Measurements from ENCODE around the gene GRM4. TPM values are rescaled to one million over a fixed set of nuclear protein-coding genes. Genes with fewer than 3 reads are reported as not detected.

Gene GRM4
- total and polyA plus RNA-seq, 9 of the 15 experiments (the other 6 are each of a cell fraction or from before 2014, with no cell fraction given): 0.18 TPM; not detected in 8

GRCh38 chr6:34035161-34035560 is 110.7 kb downstream of the GRM4 start:
- Histone ChIP-seq H2AFZ (ENCODE audit: low read depth, low read length) (no peak overlapping the region), H3K79me2 (ENCODE audit: control insufficient read depth, insufficient read depth, low read length) (no peaks in the 10 kb centered on the region), H3K9ac (ENCODE audit: insufficient read depth in 1 of 2, low read depth in 2 of 2, low read length in 2 of 2) (no peak overlapping the region), H3K27me3 (ENCODE audit: control insufficient read depth in 2 of 2, insufficient read depth in 2 of 2, low read length in 2 of 2) (peaks cover 36 to 71% of the 10 kb centered on the region in 2 experiments), H3K36me3 (ENCODE audit: control insufficient read depth, insufficient read depth, low read length) (no peaks in the 10 kb centered on the region), H4K20me1 (replicated peaks; ENCODE audit: control insufficient read depth, insufficient read depth, low read length) (peaks cover 35% of the 10 kb centered on the region), H3K4me3 (no peak overlapping the region), H3K4me1 (replicated peaks in 1 of 2; ENCODE audit: control insufficient read depth in 2 of 2, insufficient read depth in 2 of 2, low read length in 2 of 2) (peaks cover 0 to 11% of the 10 kb centered on the region in 2 experiments; a peak in 1 of 5 replicates), H3K4me2 (ENCODE audit: insufficient read depth, low read length) (no peak overlapping the region), H3K9me1 (ENCODE audit: control insufficient read depth, insufficient read depth, low read length) (no peaks in the 10 kb centered on the region), H3K9me3 (replicated peaks; ENCODE audit: control insufficient read depth, insufficient read depth, low read depth, low read length) (no peaks in the 10 kb centered on the region), H3K27ac (ENCODE audit: extremely low read depth, low read depth, low read length) (no peak overlapping the region)
- no peak for FAIRE-seq
- ChIA-PET POLR2A (interaction anchor here (1.4 kb wide), 1 partner anchor 11 kb away, joined by 3 read pairs; no protein-coding TSS in a partner anchor), CTCF (ENCODE audit: low intra/inter-chr PET ratio) (no interaction called here)
- no peak for DNase-seq (ENCODE audit: extremely low read depth in 1 of 4, low spot score in 3 of 4)
- in situ Hi-C loops (cut with MboI) (no loop called here), intact Hi-C loops (cut with micrococcal nuclease) (no loop called here)
- BruUV-seq (replicated peaks): no TSS peak
- 0% methylated on average over 1 of the region's 1 CpG for WGBS (ENCODE audit: insufficient coverage, low coverage, missing lambda C conversion rate)
- no peak for ATAC-seq
- TF ChIP-seq CHCHD3 (CRISPR knock-in tag; IDR thresholded peaks at IDR 0.05): no peak
- no peak for TF ChIP-seq SMC3 (conservative IDR thresholded peaks at IDR 0.05; ENCODE audit: insufficient read depth, low read depth, low read length)
- no peak for TF ChIP-seq NR2F6 (CRISPR knock-in tag; IDR thresholded peaks at IDR 0.05)
- TF ChIP-seq ZFPM2 (CRISPR knock-in tag; IDR thresholded peaks at IDR 0.05): no peak
- TF ChIP-seq ZNF511 (CRISPR knock-in tag; IDR thresholded peaks at IDR 0.05): no peak
- no peak for TF ChIP-seq FOXK1 (CRISPR knock-in tag; IDR thresholded peaks at IDR 0.05; ENCODE audit: borderline replicate concordance)
- no peak for TF ChIP-seq RAD21 (CRISPR knock-in tag; conservative IDR thresholded peaks at IDR 0.05 in 1 of 2, IDR thresholded peaks at IDR 0.05 in 1 of 2)
- no peak for TF ChIP-seq ZC3H8 (IDR thresholded peaks at IDR 0.05)
- TF ChIP-seq IRF2 (CRISPR knock-in tag; IDR thresholded peaks at IDR 0.05): no peak
- no peak for TF ChIP-seq TRIM25 (IDR thresholded peaks at IDR 0.05; ENCODE audit: borderline replicate concordance)
- TF ChIP-seq ZNF280B (CRISPR knock-in tag; IDR thresholded peaks at IDR 0.05): no peak
